ENCODE results near the gene KRTAP5-11. TPM values are rescaled to one million over a fixed set of nuclear protein-coding genes. Genes with fewer than 3 reads are reported as not detected.
"Not testable (repeated sequence)": the region's sequence is repeated elsewhere in the genome, so short reads cannot be mapped to it uniquely, and the experiment has no call there.

Gene KRTAP5-11
- polyA plus RNA-seq, 1 donor from 2014 or later, result not detected

GRCh38 chr11:71568704-71569349, 13.8 kb downstream of the KRTAP5-11 start:
- Histone ChIP-seq H3K79me2 (replicated peaks; ENCODE audit: insufficient read depth, low read length) (no peaks in the 10 kb centered on the region), H4K20me1 (ENCODE audit: insufficient read depth) (no peaks in the 10 kb centered on the region), H3K9me2 (ENCODE audit: insufficient read depth, low read length) (no peaks in the 10 kb centered on the region), H2AFZ (ENCODE audit: low read depth, low read length) (no peak overlapping the region), H3K36me3 (ENCODE audit: insufficient read depth, low read length) (no peaks in the 10 kb centered on the region), H3K4me2 (ENCODE audit: low read length) (no peak overlapping the region), H3K9me3 (ENCODE audit: low read length) (no peaks in the 10 kb centered on the region), H3K4me3 (ENCODE audit: low read length) (no peak overlapping the region), H3F3A (ENCODE audit: insufficient read depth, low read length, poor library complexity, severe bottlenecking) (no peaks in the 10 kb centered on the region), H3K27me3 (ENCODE audit: insufficient read depth, low read depth, low read length) (no peaks in the 10 kb centered on the region), H3K9ac (ENCODE audit: low read length) (no peak overlapping the region), H3K27ac (ENCODE audit: low read length) (no peak overlapping the region)
- TF ChIP-seq POLR2AphosphoS5 (IDR thresholded peaks at IDR 0.05) (no peak), CTCF (IDR thresholded peaks at IDR 0.05; ENCODE audit: poor library complexity, severe bottlenecking) (no peak), MXI1 (conservative IDR thresholded peaks at IDR 0.05; ENCODE audit: poor library complexity, severe bottlenecking) (no peak), RAD21 (conservative IDR thresholded peaks at IDR 0.05) (no peak), REST (IDR thresholded peaks at IDR 0.05; ENCODE audit: borderline replicate concordance) (no peak), EZH2 (IDR thresholded peaks at IDR 0.05; ENCODE audit: borderline replicate concordance, insufficient read depth, low read length, poor library complexity, severe bottlenecking) (no peak), SMC3 (conservative IDR thresholded peaks at IDR 0.05; ENCODE audit: poor library complexity) (no peak), EP300 (conservative IDR thresholded peaks at IDR 0.05; ENCODE audit: poor library complexity, severe bottlenecking) (no peak), TAF1 (IDR thresholded peaks at IDR 0.05; ENCODE audit: low read depth) (no peak)

- not testable (repeated sequence) for H3K79me2 ChIP-seq (replicated peaks; ENCODE audit: insufficient read depth, low read length); H3K4me2 ChIP-seq (ENCODE audit: low read length); H3K9me3 ChIP-seq (ENCODE audit: low read length); H3K9me2 ChIP-seq (ENCODE audit: insufficient read depth, low read length); H3K9ac ChIP-seq (ENCODE audit: low read length); H4K20me1 ChIP-seq (ENCODE audit: insufficient read depth); H3F3A ChIP-seq (ENCODE audit: insufficient read depth, low read length, poor library complexity, severe bottlenecking); H3K36me3 ChIP-seq (ENCODE audit: insufficient read depth, low read length); H3K27ac ChIP-seq (ENCODE audit: low read length); H2AFZ ChIP-seq (ENCODE audit: low read depth, low read length); H3K27me3 ChIP-seq (ENCODE audit: insufficient read depth, low read depth, low read length); H3K4me3 ChIP-seq (ENCODE audit: low read length)
These were observed 15.0 kb downstream of the KRTAP5-11 start for GRCh38 chr11:71567633-71568032.

GRCh38 chr11:71566626-71567599, 15.8 kb downstream of the KRTAP5-11 start:
- not testable (repeated sequence) for H2AFZ ChIP-seq (ENCODE audit: low read depth, low read length); H3F3A ChIP-seq (ENCODE audit: insufficient read depth, low read length, poor library complexity, severe bottlenecking); H3K36me3 ChIP-seq (ENCODE audit: insufficient read depth, low read length); H3K4me2 ChIP-seq (ENCODE audit: low read length); H3K27me3 ChIP-seq (ENCODE audit: insufficient read depth, low read depth, low read length); H3K27ac ChIP-seq (ENCODE audit: low read length); H3K4me3 ChIP-seq (ENCODE audit: low read length); H3K9me2 ChIP-seq (ENCODE audit: insufficient read depth, low read length); H3K9me3 ChIP-seq (ENCODE audit: low read length); H4K20me1 ChIP-seq (ENCODE audit: insufficient read depth); H3K9ac ChIP-seq (ENCODE audit: low read length); H3K79me2 ChIP-seq (replicated peaks; ENCODE audit: insufficient read depth, low read length)

Measured in neural cell (in vitro differentiated cells).